ENCODE measurements around the gene RAB44. TPM values are rescaled to one million over a fixed set of nuclear protein-coding genes. Genes with fewer than 3 reads are reported as not detected.

The RAB44 gene
- total RNA-seq, 1 experiment from 2014 or later, result not detected

DNA sequence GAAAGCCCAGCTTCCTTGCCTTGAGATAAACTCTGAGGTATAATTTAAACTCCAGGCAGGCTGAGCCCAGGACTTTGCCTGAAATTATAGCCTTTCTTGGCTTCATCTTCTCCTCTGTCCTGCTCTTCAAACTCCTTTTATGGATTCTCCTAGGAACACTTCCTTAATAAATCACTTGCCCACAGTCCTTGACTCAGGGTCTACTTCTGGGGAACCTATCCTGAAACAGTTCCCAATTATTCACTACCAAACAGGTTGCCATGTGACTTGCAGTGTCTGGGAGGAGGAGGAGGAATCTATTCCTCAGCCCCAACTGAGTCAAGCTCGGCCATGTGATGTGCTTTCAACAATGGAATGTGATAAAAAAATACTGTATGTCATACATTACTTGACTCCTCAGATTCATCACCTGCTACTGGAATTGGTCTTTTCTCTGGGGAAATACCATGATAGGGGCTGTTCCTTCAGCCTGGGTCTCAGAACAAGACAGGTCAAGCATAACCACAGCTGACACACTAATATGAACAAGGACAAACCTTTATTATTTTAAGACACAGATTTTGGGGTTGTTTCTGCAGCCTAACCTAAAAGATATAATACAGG lies 39.6 kb upstream of the RAB44 start:
- POLR2A ChIA-PET, result no interaction called here
- H3K9me3 Mint-ChIP-seq (ENCODE audit: unreplicated experiment), result no peaks in the 10 kb centered on the region
- H3K4me1 Mint-ChIP-seq (ENCODE audit: low read depth, unreplicated experiment), result no peaks in the 10 kb centered on the region
- DNase-seq, result no peak
- H3K27me3 Mint-ChIP-seq (ENCODE audit: insufficient read depth, unreplicated experiment), result peaks cover 8% of the 10 kb centered on the region
- Histone ChIP-seq H3K4me1 (no peaks in the 10 kb centered on the region), H3K9me3 (no peaks in the 10 kb centered on the region), H3K36me3 (ENCODE audit: control insufficient read depth, insufficient read depth, low read length) (no peaks in the 10 kb centered on the region), H3K4me3 (ENCODE audit: low read depth, low read length) (no peak overlapping the region), H3K27me3 (replicated peaks; ENCODE audit: control insufficient read depth, insufficient read depth, low read length) (no peaks in the 10 kb centered on the region; the same call in 1 of the 2 replicates)
- no peak overlapping the region for H3K27ac Mint-ChIP-seq (ENCODE audit: unreplicated experiment)
- no peaks in the 10 kb centered on the region for H3K36me3 Mint-ChIP-seq (ENCODE audit: insufficient read depth, unreplicated experiment)
- BruUV-seq (replicated peaks), result no TSS peak
- intact Hi-C loops (cut with micrococcal nuclease; ENCODE audit: unreplicated experiment), result no loop called here
- CTCF ChIA-PET, result no interaction called here
- TF ChIP-seq, protein P1, sequence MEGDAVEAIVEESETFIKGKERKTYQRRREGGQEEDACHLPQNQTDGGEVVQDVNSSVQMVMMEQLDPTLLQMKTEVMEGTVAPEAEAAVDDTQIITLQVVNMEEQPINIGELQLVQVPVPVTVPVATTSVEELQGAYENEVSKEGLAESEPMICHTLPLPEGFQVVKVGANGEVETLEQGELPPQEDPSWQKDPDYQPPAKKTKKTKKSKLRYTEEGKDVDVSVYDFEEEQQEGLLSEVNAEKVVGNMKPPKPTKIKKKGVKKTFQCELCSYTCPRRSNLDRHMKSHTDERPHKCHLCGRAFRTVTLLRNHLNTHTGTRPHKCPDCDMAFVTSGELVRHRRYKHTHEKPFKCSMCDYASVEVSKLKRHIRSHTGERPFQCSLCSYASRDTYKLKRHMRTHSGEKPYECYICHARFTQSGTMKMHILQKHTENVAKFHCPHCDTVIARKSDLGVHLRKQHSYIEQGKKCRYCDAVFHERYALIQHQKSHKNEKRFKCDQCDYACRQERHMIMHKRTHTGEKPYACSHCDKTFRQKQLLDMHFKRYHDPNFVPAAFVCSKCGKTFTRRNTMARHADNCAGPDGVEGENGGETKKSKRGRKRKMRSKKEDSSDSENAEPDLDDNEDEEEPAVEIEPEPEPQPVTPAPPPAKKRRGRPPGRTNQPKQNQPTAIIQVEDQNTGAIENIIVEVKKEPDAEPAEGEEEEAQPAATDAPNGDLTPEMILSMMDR (IDR thresholded peaks at IDR 0.05; ENCODE audit: insufficient read depth in 1 of 2, low read depth in 1 of 2, low read length in 1 of 2, severe bottlenecking in 1 of 2, unreplicated experiment in 1 of 2), result no peak
- H3K4me3 Mint-ChIP-seq (ENCODE audit: unreplicated experiment), result no peak overlapping the region

DNA sequence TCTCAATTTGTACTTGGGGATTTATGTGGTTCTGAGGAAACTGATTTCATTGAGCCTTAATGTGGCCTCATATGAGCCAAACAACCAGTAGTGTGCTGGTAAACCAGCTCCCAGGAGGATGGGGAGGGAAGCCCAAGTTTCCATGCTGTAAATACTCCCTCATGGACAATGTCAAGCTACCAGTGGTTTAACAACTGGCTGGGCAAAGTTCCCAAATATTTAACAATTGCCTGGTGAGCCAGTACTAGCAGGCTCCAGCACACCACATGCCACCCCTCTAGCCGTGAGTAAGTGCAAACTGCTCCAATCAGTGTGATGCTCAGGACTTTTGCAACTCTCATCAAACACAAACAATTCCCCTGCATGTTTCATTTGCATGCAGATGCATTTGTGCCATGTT lies 38.4 kb upstream of the RAB44 start:
- Histone ChIP-seq H3K4me3 (ENCODE audit: low read depth, low read length) (no peak overlapping the region), H3K36me3 (ENCODE audit: control insufficient read depth, insufficient read depth, low read length) (no peaks in the 10 kb centered on the region), H3K27me3 (replicated peaks; ENCODE audit: control insufficient read depth, insufficient read depth, low read length) (no peaks in the 10 kb centered on the region; the same call in 1 of the 2 replicates), H3K9me3 (no peaks in the 10 kb centered on the region), H3K4me1 (no peaks in the 10 kb centered on the region)
- POLR2A ChIA-PET, result no interaction called here
- intact Hi-C loops (cut with micrococcal nuclease; ENCODE audit: unreplicated experiment), result no loop called here
- no peak overlapping the region for H3K4me3 Mint-ChIP-seq (ENCODE audit: unreplicated experiment)
- peaks cover 11% of the 10 kb centered on the region for H3K27me3 Mint-ChIP-seq (ENCODE audit: insufficient read depth, unreplicated experiment)
- TF ChIP-seq, protein P1 (IDR thresholded peaks at IDR 0.05; ENCODE audit: insufficient read depth in 1 of 2, low read depth in 1 of 2, low read length in 1 of 2, severe bottlenecking in 1 of 2, unreplicated experiment in 1 of 2), result no peak
- no peaks in the 10 kb centered on the region for H3K4me1 Mint-ChIP-seq (ENCODE audit: low read depth, unreplicated experiment)
- CTCF ChIA-PET, result no interaction called here
- H3K9me3 Mint-ChIP-seq (ENCODE audit: unreplicated experiment), result no peaks in the 10 kb centered on the region
- no peak overlapping the region for H3K27ac Mint-ChIP-seq (ENCODE audit: unreplicated experiment)
- no peaks in the 10 kb centered on the region for H3K36me3 Mint-ChIP-seq (ENCODE audit: insufficient read depth, unreplicated experiment)
- DNase-seq, result no peak
- no TSS peak for BruUV-seq (replicated peaks)

DNA sequence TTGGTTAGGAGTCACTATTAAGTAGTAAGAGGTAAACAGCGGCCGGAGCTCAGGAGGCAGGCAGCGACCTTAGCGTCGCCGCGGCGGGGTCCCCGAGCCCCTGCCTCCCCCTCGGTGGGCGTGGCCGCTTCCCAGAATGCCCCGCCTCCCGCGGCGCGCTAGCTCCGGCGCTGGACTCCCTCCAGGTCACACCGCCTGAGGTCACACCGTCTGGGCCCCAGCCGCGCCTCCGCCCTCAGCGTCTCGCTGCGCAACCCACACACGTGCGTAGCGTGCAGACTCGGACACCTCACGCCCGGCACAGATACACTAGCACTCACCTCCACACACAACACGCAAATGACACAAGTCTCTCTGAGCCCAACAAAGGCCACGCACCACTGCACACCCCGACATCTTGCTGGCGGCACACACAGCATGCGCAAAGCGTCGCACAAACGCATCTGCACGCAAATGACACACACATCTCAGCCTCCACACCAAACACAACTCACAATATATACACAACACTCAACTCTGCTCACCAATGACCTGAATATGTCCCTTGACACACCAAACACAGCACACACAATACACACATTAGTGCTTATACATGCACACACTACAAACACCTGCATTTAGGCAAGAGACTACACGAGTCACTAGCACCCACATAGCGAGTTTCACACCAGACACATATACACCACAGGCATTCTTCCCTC lies 36.7 kb upstream of the RAB44 start:
- H3K4me3 Mint-ChIP-seq (ENCODE audit: unreplicated experiment), result no peak overlapping the region
- no peaks in the 10 kb centered on the region for H3K36me3 Mint-ChIP-seq (ENCODE audit: insufficient read depth, unreplicated experiment)
- no peak overlapping the region for H3K4me3 ChIP-seq (ENCODE audit: low read depth, low read length)
- no peaks in the 10 kb centered on the region for H3K4me1 Mint-ChIP-seq (ENCODE audit: low read depth, unreplicated experiment)
- TF ChIP-seq, protein P1 (IDR thresholded peaks at IDR 0.05; ENCODE audit: insufficient read depth in 1 of 2, low read depth in 1 of 2, low read length in 1 of 2, severe bottlenecking in 1 of 2, unreplicated experiment in 1 of 2), result no peak
- H3K4me1 ChIP-seq, result no peaks in the 10 kb centered on the region
- H3K27me3 ChIP-seq (replicated peaks; ENCODE audit: control insufficient read depth, insufficient read depth, low read length), result no peaks in the 10 kb centered on the region; the same call in 1 of the 2 replicates
- H3K9me3 Mint-ChIP-seq (ENCODE audit: unreplicated experiment), result no peaks in the 10 kb centered on the region
- no peaks in the 10 kb centered on the region for H3K9me3 ChIP-seq
- CTCF ChIA-PET, result no interaction called here
- no peak overlapping the region for H3K27ac Mint-ChIP-seq (ENCODE audit: unreplicated experiment)
- POLR2A ChIA-PET, result no interaction called here
- peaks cover 7% of the 10 kb centered on the region for H3K27me3 Mint-ChIP-seq (ENCODE audit: insufficient read depth, unreplicated experiment)
- no peak for DNase-seq
- no peaks in the 10 kb centered on the region for H3K36me3 ChIP-seq (ENCODE audit: control insufficient read depth, insufficient read depth, low read length)
- no TSS peak for BruUV-seq (replicated peaks)
- intact Hi-C loops (cut with micrococcal nuclease; ENCODE audit: unreplicated experiment), result no loop called here
